Nephron progenitor cell (in vitro differentiated cells): ENCODE results near the gene AMDHD2.

ENCODE experiments used
- DNase-seq: peaks from one replicate; pipeline ENCODE4 v3.0.0; 2021
- H3K27ac Mint-ChIP-seq: 2 replicates; pipeline ENCODE4 v1.8.0; 2021; ENCODE audit warnings: mild to moderate bottlenecking, moderate library complexity, mixed read lengths
- H3K27me3 Mint-ChIP-seq: 2 replicates; pipeline ENCODE4 v1.8.0; 2021; ENCODE audit warnings: mild to moderate bottlenecking, low read depth, mixed read lengths; ENCODE audit not compliant: poor library complexity
- H3K36me3 Mint-ChIP-seq: 2 replicates; pipeline ENCODE4 v1.8.0; 2021; ENCODE audit warnings: low read depth, mixed read lengths
- H3K4me1 Mint-ChIP-seq: 2 replicates; pipeline ENCODE4 v1.8.0; 2021; ENCODE audit warnings: mixed read lengths
- H3K4me3 Mint-ChIP-seq: 2 replicates; pipeline ENCODE4 v1.8.0; 2021; ENCODE audit warnings: mild to moderate bottlenecking, moderate library complexity, mixed read lengths
- H3K9me3 Mint-ChIP-seq: 2 replicates; pipeline ENCODE4 v1.8.0; 2021; ENCODE audit warnings: mild to moderate bottlenecking, moderate library complexity, mixed read lengths
- CTCF ChIP-seq: fragments of 200-600 bp; sonication (generic); IDR thresholded peaks from 2 replicates; pipeline ENCODE4 v1.5.0; 2021; ENCODE audit warnings: antibody characterized with exemption

The AMDHD2 gene

GRCh38 chr16:2507052-2507659 lies 13.0 kb upstream of the AMDHD2 start:
- H3K27me3 Mint-ChIP-seq = peaks cover 14% of the 10 kb centered on the region
- peaks cover 41% of the 10 kb centered on the region for H3K4me1 Mint-ChIP-seq
- DNase-seq = no peak
- TF ChIP-seq CTCF = no peak
- no peaks in the 10 kb centered on the region for H3K36me3 Mint-ChIP-seq
- no peaks in the 10 kb centered on the region for H3K9me3 Mint-ChIP-seq
- no peak overlapping the region for H3K4me3 Mint-ChIP-seq
- peak overlapping the region; percentile 54 for H3K27ac Mint-ChIP-seq

- TF ChIP-seq CTCF = no peak
- Mint-ChIP-seq H3K4me1 (peaks cover 42% of the 10 kb centered on the region), H3K27me3 (peaks cover 14% of the 10 kb centered on the region), H3K36me3 (no peaks in the 10 kb centered on the region), H3K9me3 (no peaks in the 10 kb centered on the region), H3K4me3 (no peak overlapping the region), H3K27ac (no peak overlapping the region)
- DNase-seq = no peak
Measured at GRCh38 chr16:2507665-2508064, 12.5 kb upstream of the AMDHD2 start.

- H3K4me3 Mint-ChIP-seq = no peak overlapping the region
- H3K27ac Mint-ChIP-seq = no peak overlapping the region
- H3K9me3 Mint-ChIP-seq = no peaks in the 10 kb centered on the region
- no peak for TF ChIP-seq CTCF
- peaks cover 14% of the 10 kb centered on the region for H3K27me3 Mint-ChIP-seq
- peak; percentile 2 for DNase-seq
- H3K4me1 Mint-ChIP-seq = peaks cover 43% of the 10 kb centered on the region
- H3K36me3 Mint-ChIP-seq = no peaks in the 10 kb centered on the region
Measured at GRCh38 chr16:2508722-2509400, 11.3 kb upstream of the AMDHD2 start.

- Mint-ChIP-seq H3K27me3 (peaks cover 17% of the 10 kb centered on the region), H3K4me3 (peak overlapping the region; percentile 86), H3K4me1 (peaks cover 56% of the 10 kb centered on the region), H3K9me3 (no peaks in the 10 kb centered on the region), H3K27ac (no peak overlapping the region), H3K36me3 (peaks cover 1% of the 10 kb centered on the region)
- peak; percentile 51 for DNase-seq
- TF ChIP-seq CTCF = no peak
Measured at GRCh38 chr16:2511128-2511800, 8.9 kb upstream of the AMDHD2 start.

- TF ChIP-seq CTCF = no peak
- H3K4me1 Mint-ChIP-seq = peaks cover 65% of the 10 kb centered on the region
- H3K27me3 Mint-ChIP-seq = peaks cover 17% of the 10 kb centered on the region
- H3K9me3 Mint-ChIP-seq = no peaks in the 10 kb centered on the region
- H3K36me3 Mint-ChIP-seq = peaks cover 6% of the 10 kb centered on the region
- no peak for DNase-seq
- peak overlapping the region; percentile 86 for H3K4me3 Mint-ChIP-seq
- peak overlapping the region; percentile 98 for H3K27ac Mint-ChIP-seq
Measured at GRCh38 chr16:2511996-2512734, 8.0 kb upstream of the AMDHD2 start.
